SK-N-MC (cell line): ENCODE measurements around the gene SYT8.

Experiments used
- EZH2 ChIP-seq: fragments of 200-600 bp; sonication (generic); IDR thresholded peaks from one replicate; pipeline ENCODE4 v1.6.1; 2017; ENCODE audit warnings: antibody characterized with exemption
- POLR2AphosphoS5 ChIP-seq: IDR thresholded peaks from 2 replicates; pipeline ENCODE4 v1.6.1; 2012; ENCODE audit warnings: mild to moderate bottlenecking, low read depth, low read length, borderline replicate concordance

- TF ChIP-seq POLR2AphosphoS5 (no peak), EZH2 (no peak)
Observed at GRCh38 chr11:1838077-1838425, 3.3 kb downstream of the SYT8 start.
